AG04450 (cell line): ENCODE measurements around the gene RNF212. TPM values are rescaled to one million over a fixed set of nuclear protein-coding genes. Genes with fewer than 3 reads are reported as not detected.
A peak's percentile ranks its signal among the peaks of the same experiment; 100 is the strongest.

Experiments used
- CTCF ChIA-PET: fragments of 300-600, 350-600 bp; formaldehyde crosslinking; extraction: SDS; loops from one replicate; lab custom pipeline; 2022; ENCODE audit warnings: antibody characterized with exemption, inconsistent platforms; lab: Charles Lee
- POLR2A ChIA-PET: fragments of 350-600 bp; formaldehyde crosslinking; extraction: SDS; loops from one replicate; lab custom pipeline; 2021; ENCODE audit warnings: antibody characterized with exemption, inconsistent platforms; lab: Yijun Ruan, JAX
- DNase-seq: peaks from one replicate; pipeline ENCODE4 v3.0.0-alpha.2; 2011; ENCODE audit warnings: low read depth, low spot score
- H3K27ac ChIP-seq: one replicate; pipeline ENCODE4 v1.5.1; 2012; ENCODE audit warnings: low read depth, low read length, control low read depth
- H3K27me3 ChIP-seq: one replicate; pipeline ENCODE4 v1.6.0; 2012; ENCODE audit warnings: low read length; ENCODE audit not compliant: control insufficient read depth, insufficient read depth
- H3K4me3 ChIP-seq: 2 replicates; pipeline ENCODE4 v1.5.1; 2011; ENCODE audit warnings: mild to moderate bottlenecking, low read depth, low read length, control low read depth
- H3K9me3 ChIP-seq: 2 replicates; pipeline ENCODE4 v1.5.1; 2012; ENCODE audit warnings: low read length; ENCODE audit not compliant: control insufficient read depth, insufficient read depth
- polyA plus RNA-seq: library from polyadenylated mRNA; depleted of rRNA; stranded (reverse); fragments of >200 nt; gene quantifications from 2 replicates; pipeline ENCODE4 v1.2.3, GENCODE V29; 2011
- TF ChIP-seq, protein P1 (sequence below): IDR thresholded peaks from 2 replicates; pipeline ENCODE4 v1.5.1; 2011; ENCODE audit warnings: low read depth, low read length, control low read depth, inconsistent platforms

The RNF212 gene
- polyA plus RNA-seq, 1 experiment: 0.88 TPM

DNA sequence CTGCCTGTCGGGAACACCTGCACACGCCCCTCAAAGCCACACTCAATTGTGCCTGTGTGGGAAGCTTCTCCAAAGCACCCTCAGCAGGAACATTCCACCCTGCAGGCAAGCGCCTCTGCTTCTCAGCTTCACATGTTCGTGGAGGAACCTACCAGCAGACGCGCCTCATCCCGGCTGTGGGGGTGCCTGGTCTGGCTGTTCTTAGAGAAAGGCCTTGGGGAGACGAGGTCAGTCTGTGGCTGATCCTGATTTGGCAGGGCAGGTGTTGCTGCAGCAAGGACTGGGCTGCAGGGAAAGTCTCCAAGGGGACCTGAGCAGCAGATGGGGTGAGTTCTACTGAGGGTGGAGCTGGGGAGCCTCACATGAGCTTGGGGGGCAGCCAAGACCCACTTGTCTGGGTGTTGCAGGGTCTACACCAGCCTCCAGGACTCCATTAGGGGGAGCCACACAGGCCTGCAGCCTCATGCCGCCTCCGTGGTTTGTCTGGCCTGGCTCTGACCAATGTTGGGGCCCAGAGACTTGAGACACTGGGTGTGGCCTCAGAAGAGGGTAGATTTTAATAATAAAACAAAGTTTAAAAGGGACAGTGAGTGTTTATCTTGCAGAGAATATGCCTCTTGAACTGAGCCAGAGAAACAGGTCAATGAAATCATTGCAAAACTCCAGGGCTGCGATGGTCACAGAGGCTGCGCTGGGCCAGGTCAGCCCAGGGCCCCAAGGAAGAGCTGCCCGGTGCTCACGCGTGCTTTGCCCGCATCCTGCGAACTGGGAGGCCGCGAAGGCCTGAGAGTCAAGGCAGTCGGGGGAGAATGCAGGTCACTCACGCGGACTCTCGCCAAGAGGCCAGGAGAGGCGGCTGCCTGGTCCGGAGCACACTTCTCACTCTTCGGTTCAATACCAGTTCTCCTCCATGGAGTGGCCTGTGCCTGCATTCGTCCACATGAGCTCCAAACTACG is 21.1 kb downstream of the RNF212 start:
- peaks cover 10% of the 10 kb centered on the region for H3K9me3 ChIP-seq
- POLR2A ChIA-PET: no interaction called here
- H3K27me3 ChIP-seq: no peaks in the 10 kb centered on the region
- TF ChIP-seq, protein P1, sequence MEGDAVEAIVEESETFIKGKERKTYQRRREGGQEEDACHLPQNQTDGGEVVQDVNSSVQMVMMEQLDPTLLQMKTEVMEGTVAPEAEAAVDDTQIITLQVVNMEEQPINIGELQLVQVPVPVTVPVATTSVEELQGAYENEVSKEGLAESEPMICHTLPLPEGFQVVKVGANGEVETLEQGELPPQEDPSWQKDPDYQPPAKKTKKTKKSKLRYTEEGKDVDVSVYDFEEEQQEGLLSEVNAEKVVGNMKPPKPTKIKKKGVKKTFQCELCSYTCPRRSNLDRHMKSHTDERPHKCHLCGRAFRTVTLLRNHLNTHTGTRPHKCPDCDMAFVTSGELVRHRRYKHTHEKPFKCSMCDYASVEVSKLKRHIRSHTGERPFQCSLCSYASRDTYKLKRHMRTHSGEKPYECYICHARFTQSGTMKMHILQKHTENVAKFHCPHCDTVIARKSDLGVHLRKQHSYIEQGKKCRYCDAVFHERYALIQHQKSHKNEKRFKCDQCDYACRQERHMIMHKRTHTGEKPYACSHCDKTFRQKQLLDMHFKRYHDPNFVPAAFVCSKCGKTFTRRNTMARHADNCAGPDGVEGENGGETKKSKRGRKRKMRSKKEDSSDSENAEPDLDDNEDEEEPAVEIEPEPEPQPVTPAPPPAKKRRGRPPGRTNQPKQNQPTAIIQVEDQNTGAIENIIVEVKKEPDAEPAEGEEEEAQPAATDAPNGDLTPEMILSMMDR: peak; percentile 9; the same call in 1 of the 2 replicates
- CTCF ChIA-PET: no interaction called here
- no peak overlapping the region for H3K4me3 ChIP-seq
- DNase-seq: no peak
- no peak overlapping the region for H3K27ac ChIP-seq

DNA sequence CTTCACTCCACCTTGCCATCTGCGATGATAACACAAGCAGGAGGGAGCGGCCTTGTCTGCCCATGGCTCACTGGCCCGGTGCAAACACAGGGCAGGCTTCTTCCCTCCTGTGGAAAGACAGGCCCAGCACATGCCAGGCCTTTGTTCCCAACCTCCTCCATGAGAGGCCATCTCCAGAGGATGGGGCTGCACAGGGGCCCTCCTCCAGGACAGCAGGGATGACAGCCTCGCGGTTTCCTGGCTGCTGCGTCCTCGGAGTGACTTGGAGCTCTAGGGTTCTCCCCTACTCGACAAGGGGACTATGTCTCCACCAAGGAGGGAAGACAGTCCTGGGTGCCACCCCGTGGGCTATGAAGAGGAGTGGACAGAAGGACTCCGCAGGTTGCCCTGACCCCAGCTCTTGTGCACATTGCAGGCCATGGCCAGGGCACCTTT is 21.8 kb downstream of the RNF212 start:
- TF ChIP-seq, protein P1: no peak
- peaks cover 10% of the 10 kb centered on the region for H3K9me3 ChIP-seq
- DNase-seq: no peak
- no peak overlapping the region for H3K4me3 ChIP-seq
- ChIA-PET CTCF (no interaction called here), POLR2A (no interaction called here)
- no peak overlapping the region for H3K27ac ChIP-seq
- H3K27me3 ChIP-seq: no peaks in the 10 kb centered on the region

DNA sequence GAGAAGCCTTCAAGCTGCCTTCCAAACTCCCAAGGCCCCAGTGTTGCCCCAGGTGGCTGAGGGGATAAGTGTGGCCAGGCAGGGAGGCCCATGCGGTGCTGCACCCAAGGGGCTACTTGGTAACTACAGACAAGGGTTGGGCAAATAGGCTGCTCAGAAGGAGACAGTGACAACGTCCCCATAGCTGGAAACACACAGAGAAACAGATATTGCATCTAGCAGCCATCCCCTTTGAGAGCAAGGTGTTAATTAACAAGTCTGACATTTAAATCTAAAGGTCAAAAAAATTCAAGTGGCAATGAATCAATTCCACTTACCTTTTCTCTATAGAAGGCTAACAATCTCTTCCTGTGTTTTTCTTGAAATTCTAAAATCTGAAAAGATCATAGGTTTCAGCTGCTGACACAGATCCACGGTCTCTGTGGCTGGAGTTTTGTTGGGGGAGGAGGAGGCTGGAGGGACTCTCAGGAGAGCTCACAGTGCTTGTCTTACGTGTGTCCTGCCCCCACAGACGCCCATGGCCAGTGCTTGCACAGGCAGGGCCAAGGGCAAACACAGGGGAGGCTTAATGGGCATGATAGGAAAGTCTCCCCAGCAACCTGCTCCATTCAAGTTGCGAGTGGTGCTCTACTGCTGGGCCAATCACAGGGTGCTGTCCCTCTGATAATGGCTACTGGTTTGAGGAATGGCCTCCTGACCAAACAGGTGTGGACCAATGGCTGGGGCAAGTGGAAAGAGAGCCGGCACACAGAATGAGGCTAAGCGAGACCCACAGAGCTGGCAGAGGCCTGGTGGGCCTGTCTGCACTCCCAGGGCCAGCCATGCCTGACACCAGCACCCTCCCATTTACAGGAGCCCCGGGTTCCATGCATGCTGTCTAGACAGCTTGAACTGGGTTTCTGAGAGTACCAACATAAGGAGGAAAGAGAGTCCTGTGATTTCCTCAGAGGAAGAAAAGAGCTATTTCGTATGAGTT is 22.6 kb downstream of the RNF212 start:
- Histone ChIP-seq H3K27me3 (peaks cover 4% of the 10 kb centered on the region), H3K27ac (no peak overlapping the region), H3K4me3 (no peak overlapping the region), H3K9me3 (peaks cover 10% of the 10 kb centered on the region)
- no peak for DNase-seq
- CTCF ChIA-PET: no interaction called here
- TF ChIP-seq, protein P1: no peak
- POLR2A ChIA-PET: no interaction called here

DNA sequence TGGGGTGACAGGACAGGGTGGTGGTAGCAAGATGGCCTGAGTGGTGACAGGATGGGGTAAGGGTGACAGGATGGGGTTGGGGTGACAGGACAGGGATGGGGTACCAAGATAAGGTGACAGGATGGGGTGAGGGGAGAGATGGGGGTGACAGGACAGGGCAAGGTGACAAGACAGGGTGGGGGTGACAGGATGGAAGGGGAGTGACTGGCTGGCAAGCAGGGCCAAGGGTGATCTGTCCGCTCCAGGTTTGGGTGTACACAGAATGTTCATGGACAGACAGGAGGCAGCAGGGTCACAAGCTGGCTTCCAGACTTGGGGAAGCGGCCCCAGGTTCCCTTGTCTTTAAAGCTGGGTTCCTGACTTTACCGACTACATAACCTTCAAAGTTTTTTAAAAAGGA is 23.3 kb downstream of the RNF212 start:
- CTCF ChIA-PET: no interaction called here
- TF ChIP-seq, protein P1: no peak

More for the DNA sequence above, 23.3 kb downstream of the RNF212 start:
- H3K27ac ChIP-seq: no peak overlapping the region
- no peak for DNase-seq
- H3K9me3 ChIP-seq: peaks cover 10% of the 10 kb centered on the region
- no peak overlapping the region for H3K4me3 ChIP-seq
- H3K27me3 ChIP-seq: peaks cover 8% of the 10 kb centered on the region
- POLR2A ChIA-PET: no interaction called here
